ENCODE measurements around the gene DOCK6.
A peak's percentile ranks its signal among the peaks of the same experiment; 100 is the strongest.

Gene DOCK6, protein sequence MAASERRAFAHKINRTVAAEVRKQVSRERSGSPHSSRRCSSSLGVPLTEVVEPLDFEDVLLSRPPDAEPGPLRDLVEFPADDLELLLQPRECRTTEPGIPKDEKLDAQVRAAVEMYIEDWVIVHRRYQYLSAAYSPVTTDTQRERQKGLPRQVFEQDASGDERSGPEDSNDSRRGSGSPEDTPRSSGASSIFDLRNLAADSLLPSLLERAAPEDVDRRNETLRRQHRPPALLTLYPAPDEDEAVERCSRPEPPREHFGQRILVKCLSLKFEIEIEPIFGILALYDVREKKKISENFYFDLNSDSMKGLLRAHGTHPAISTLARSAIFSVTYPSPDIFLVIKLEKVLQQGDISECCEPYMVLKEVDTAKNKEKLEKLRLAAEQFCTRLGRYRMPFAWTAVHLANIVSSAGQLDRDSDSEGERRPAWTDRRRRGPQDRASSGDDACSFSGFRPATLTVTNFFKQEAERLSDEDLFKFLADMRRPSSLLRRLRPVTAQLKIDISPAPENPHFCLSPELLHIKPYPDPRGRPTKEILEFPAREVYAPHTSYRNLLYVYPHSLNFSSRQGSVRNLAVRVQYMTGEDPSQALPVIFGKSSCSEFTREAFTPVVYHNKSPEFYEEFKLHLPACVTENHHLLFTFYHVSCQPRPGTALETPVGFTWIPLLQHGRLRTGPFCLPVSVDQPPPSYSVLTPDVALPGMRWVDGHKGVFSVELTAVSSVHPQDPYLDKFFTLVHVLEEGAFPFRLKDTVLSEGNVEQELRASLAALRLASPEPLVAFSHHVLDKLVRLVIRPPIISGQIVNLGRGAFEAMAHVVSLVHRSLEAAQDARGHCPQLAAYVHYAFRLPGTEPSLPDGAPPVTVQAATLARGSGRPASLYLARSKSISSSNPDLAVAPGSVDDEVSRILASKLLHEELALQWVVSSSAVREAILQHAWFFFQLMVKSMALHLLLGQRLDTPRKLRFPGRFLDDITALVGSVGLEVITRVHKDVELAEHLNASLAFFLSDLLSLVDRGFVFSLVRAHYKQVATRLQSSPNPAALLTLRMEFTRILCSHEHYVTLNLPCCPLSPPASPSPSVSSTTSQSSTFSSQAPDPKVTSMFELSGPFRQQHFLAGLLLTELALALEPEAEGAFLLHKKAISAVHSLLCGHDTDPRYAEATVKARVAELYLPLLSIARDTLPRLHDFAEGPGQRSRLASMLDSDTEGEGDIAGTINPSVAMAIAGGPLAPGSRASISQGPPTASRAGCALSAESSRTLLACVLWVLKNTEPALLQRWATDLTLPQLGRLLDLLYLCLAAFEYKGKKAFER (N-terminal part only)

DNA sequence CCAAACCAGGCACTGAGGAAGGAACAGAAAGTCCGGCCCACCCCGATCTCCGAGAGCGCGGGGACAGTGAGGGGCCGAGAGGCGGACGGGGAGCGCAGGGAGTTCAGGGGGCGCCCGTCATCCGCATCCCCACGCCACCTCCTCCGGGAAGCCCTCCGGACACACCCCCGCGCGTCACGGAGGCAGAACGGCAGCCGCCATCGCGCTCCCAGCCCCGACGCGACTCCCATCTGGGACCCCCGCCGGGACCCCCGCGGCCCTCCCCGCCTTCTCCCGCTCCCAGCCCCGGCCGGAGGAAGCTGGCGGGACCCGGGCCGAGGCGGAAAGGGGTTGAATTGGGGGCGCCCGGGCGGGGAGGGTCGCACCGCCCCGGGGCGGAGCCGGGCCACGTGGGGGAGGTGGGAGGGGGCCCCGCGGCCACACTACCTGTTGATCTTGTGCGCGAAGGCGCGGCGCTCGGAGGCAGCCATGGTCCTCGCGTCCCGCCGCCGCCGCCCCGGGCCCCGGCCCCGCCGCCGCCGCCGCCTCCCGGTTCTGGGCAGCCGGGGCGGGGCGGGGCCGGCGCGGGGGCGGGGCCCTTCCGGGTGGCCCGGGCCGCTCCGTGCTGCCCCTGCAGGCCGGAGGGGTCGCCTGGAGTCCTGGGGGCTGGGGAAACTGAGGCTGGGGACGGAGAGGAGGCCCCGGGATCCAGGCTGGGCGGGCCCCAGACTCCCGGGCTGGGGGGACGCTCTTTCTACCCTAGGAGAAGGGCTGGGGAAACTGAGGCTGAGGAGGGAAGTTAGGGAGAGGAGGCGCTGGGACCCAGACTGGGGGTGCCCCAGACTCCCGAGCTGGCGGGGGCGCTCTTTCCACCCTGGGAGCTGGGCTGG is at the start of gene DOCK6:
Gene DOCK6, minus strand, starts transcription at position 554 of the 869 bp plus-strand sequence. Its CDS starts 84 bp downstream, at position 470.
- no peak for DNase-seq

DNA sequence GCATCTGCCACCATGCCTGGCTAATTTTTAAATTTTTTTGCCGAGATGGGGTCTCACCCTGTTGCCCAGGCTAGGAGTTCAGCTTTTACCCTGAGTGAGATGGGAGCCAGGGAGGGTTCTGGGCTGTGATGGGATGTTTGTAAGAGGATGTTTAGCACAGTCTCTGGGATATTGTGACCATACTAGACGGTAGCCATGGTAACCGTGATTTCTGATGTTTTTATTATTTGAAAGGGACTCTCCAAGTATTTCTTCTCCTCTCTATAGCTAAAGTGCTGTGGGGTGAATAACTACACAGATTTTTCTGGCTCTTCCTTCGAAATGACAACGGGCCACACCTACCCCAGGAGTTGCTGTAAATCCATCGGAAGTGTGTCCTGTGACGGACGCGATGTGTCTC is 44.0 kb upstream of the DOCK6 start:
- DNase-seq = no peak

DNA sequence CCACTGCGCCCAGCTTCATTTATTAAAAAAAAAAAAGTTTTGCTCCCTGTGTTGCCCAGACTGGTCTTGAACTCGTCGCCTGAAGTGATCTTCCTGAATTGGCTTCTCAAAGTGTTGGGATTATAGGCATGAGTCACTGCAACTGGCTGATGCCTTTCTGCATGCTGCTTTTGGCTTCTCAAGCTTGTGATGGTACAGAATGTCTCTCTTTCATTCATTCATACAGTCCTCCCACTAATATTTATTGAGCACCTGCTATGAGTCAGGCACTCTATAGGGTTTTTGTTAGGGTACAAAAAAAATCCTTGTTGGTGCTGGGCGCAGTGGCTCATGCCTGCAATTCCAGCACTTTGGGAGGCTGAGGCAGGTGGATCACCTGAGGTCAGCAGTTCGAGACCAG is 42.6 kb upstream of the DOCK6 start:
- no peak for DNase-seq

DNA sequence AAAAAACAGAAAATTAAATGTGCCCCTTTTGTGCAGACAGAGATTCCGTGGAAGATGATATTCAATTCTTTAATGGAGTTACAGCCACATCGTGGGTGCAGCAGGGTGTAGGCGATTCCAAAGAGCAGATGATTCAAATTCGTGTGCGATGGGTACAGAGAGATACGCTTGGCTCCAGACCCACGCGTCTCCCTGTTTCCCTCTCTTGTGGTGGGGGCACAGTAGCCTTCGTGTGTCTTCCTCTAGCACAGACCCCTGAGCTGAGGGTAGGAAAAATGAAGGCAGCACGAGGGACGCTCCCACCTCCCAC is 38.4 kb upstream of the DOCK6 start:
- no peak for DNase-seq

DNA sequence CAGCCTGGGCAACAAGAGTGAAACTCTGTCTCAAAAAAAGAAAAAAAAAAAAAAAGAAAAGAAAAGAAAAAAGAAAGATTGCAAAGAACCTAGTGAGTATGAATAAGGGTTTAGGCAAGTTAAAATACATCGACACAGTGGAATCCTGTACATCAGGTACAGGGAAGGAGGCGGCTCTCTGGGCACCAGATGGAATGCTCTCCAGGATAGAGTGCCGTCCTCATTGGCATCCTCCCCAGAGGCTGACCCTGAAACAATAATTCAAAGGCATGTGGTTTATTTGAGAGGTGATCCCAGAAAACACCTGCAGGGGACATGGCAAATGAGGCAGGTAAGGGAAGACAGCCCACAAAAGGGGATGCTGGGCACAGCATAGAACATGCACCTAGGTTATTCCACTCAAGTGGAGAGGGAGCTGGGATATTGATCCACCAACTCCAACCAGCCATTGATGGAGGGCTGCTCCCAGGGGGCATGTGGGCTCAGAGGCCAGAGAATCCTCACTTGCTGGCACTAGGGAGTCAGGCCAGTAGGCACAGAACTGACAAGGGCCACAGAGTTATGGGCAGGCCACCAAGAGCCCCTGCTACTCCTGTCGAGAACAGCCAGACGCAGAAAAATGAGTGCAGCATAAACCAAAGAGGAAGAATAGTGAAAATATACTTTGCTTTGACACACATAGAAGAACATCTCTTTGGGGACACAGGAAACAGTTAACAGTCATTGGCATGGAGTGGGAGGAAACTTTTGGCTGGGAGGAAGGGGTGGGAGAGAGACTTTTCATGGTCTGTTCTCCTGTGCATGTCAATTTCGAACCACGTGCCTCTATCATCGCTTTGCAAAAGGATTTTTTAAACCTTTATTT is 37.9 kb upstream of the DOCK6 start:
- no peak for DNase-seq

DNA sequence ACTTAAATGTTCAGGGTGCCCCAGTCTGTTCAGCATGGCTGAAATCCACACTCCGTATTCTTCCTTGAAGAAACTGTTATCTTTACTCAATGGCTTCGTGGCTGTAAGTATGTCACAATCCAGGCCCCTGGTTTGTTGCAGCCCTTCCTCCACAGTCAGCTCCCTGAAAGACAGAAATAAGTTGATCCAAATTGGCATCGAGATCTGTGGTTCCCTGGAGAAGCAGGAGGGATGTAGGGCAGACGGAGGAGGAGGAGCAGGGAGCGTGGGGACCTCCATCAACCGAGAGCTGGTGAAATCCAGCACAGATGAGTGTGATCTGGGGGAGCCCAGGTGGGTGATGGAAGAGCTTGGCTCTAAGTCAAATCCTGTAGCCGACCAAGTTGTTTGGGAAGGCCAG is 33.9 kb upstream of the DOCK6 start:
- no peak for DNase-seq

DNA sequence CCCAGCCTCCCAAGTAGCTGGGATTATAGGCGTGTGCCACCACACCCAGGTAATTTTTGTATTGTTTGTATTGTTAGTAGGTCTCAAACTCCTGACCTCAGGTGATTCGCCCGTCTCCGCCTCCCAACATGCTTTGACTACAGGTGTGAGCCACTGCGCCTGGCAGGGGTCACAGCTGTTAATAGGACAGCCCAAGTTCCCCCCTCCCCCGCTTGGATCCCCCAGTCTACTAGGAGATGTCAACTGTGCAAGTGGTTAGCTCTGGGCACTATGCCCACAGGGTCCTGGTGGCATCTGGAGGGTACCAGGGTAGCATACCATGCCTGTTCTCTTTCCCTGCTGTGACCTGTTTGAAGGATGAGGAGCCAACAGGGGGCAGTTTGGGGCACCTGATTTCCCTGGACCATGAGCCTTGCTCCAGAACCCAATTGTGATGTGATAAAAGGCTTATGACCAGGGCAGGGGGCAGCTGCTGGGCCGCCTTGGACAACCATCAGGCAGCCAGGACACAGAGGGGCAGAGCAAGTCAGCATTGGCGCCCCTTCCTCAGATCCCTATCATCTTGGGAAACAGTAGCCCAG is 33.4 kb upstream of the DOCK6 start, which contains the start of gene TSPAN16:
Gene TSPAN16, plus strand, starts transcription at position 496 of the 581 bp plus-strand sequence. CDS start 138 bp downstream, outside the sequence.
- DNase-seq = no peak

DNA sequence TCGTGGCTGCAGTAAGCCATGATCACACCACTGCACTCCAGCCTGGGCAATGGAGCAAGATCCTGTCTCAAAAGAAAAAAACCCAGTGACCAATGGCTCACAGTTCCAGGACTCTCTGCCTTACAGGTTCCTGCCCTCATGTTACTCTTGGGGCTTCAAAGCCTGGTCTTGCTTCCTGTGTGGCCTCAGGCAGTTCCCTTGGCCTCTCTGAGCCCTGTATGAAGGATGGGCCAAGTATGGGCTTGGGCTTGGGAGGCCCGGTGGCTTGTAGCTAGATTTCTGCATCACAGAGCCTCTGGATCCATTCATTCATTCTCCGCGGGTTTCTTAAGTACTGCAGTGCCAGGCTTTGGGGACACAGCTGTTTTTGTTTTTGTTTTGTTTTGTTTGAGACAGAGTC is 32.9 kb upstream of the DOCK6 start:
- no peak for DNase-seq

DNA sequence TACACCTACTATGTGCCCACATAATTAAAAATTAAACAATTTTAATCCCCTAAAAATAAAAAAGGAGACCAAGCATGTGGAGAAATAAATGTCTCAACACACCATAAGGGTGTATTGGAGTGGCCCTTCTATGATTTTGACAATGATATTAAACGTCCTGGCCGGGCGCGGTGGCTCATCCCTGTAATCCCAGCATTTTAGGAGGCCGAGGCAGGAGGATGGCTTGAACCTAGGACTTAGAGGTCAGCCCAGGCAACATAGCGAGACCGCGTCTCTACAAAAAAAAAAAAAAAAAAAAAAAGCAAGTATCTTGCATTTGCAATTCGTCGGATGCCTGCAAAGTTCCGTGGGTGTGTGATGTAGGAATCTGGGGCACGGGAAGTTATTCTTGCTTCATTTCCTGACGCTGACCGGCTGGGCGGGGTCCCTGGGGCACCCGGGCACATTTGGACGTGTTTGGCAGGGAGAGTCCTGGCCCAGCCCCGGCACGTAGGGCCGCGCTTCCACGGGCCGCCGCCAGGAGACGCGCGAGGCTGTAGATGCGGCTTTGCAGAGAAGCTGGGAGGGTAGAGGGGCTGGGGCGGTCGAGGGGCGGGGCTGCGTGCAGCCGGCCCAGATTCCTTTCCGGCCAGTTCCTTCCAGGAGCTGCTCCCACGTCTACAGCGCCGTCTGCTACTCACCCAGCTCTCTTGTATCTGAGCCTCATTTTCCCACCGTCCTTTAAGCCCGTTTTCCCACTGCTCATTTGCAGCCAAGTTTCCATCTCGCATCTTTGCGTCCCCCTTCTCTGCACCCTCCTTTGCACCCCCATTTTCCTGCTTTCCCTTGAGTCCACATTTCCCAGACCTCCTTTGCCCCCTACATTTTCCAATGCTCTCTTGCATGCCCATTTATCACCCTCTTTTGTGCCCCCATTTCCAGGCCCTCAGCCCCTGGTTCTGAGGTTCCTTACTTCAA is 31.4 kb upstream of the DOCK6 start:
- peak; percentile 45 to 55 for DNase-seq

DNA sequence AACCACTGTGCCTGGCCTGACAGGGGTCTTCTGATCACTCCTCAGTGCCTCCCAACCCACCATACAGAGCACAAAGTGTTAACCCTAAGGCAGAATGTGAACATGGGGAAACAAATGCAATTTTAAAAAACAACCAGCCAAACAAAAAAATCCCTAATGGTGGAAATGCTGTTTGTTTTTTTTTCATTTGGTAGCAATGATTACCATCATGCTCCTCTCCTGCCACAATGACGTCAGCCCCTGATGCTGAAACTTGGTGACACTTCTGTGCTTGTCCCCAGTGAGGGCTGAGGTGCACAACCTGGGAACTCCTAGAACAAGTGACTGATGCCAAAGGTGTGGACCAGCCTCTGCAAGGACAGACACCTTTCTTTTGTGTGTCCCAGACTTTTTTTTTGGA is 29.7 kb upstream of the DOCK6 start:
- no peak for DNase-seq

DNA sequence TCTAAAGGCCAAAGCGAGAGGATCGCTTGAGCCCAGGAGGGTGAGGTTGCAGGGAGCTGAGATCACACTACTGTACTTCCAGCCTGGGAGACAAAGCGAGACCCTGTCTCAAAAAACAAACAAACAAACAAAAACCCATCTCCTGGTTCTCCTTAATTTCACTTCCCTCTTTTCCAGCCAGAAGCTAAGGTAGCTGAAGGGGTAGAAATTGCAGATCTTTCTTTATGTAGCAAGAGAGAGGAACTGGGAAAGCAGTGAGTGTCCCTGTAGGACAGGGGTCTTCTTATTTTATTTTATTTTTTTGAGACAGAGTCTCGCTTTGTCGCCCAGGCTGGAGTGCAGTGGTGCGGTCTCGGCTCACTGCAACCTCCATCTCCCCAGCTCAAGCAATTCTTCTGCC is 29.1 kb upstream of the DOCK6 start:
- no peak for DNase-seq

DNA sequence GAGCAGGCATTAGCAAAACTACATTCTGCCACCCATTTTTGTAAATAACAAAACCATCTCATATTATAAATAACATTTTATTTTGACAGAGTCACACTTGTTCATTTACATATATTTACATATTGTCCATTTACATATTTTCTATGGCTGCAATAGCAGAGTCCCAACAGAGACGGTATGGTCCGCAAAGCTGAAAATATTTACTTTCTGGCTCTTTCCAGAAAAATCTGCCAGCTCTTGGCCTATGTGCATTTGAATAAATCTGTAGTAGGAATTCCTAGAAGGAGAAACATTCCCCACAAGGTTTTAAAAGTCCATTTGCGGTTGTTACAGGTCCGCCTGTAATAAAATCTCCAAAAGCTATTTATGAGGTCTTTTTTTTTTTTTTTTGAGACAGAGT is 27.9 kb upstream of the DOCK6 start:
- DNase-seq = no peak

DNA sequence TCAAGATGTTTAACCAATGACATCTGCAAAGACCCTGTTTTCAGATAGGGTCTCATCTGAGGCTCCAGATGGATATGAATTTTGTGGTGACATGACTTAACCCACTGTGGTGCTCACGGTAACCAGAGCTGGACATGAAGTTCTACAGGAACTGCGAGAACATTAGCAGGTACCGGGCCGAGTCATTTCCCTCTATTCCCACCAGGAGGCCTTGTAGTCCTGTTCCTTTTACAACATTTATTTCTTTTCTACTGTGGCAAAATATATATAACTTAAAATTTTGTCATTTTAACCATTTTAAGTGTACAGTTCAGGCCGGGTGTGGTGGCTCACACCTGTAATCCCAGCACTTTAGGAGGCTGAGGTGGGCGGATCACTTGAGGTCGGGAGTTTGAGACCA is 26.0 kb upstream of the DOCK6 start:
- DNase-seq = no peak

DNA sequence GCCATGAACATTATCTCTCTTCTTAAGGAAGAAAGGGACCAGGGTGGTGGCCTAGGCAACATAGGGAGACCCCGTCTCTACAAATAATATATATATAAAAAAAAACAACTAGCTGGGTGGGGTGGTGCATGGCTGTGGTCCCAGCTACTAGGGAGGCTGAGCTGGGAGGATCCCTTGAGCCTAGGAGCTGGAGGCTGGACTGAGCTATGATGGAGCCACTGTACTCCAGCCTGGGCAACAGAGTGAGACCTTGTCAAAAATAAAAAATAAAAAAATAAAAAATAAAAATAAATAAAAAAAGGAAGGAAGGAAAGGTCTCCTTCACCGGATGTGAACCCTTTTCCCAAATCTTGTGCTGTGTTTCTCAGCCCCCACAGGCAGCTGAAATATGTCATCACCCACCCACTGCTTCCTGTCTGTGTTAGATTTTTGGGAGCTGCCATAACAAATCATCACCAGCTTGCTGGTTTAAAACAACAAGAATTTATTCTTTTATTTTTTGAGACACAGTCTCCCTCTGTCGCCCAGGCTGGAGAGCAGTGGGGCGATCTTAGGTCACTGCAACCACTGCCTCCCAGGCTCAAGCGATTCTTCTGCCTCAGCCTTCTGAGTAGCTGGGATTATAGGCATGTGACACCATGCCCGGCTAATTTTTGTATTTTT is 24.1 kb upstream of the DOCK6 start:
- no peak for DNase-seq

DNA sequence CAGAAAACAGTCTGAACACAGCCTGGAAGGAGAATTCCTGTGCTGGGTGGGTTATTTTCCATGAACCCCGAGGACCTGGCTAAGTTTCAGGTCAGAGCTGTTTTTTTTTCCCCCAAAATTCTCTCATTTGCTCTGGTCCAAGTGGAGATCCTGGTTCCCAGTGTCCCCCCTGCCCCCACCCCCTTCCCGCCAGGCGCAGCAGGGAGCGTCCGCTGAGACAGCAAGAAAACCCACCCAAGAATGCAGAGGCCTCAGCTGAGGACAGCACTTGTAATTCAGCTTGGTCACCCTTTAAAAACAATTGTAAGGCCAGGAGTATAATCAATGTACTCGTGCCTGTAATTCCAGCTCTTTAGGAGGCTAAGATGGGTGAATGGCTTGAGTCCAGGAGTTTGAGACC is 22.2 kb upstream of the DOCK6 start:
- DNase-seq = no peak

DNA sequence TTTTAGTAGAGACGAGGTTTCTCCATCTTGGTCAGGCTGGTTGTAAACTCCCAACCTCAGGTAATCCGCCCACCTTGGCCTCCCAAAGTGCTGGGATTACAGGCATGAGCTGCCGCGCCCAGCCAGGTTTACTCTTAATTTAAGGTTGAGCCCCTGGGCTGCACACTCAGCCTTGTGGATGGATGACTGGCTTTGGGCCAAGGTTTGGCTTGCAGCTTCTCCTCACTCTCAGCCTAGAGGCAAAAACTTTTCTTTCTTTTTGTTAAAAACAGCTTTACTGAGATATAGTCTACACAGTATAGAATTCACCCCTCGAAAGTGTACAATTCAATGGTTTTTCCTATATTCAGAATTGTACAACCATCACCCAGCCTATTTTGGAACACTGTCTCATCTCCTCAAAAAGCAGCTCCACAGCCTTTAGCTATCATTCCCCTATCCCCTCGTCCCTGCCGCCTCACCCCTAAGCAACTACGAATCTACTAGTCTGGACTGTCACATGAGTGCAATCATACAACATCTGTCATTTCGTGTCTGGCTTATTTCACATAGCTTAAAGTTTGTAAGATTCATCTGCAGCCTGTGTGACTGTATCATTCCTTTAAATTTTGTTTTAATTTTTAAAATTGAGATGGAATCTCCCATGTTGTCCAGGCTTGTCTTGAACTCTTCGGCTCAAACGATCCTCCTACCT is 19.2 kb upstream of the DOCK6 start:
- DNase-seq = no peak

DNA sequence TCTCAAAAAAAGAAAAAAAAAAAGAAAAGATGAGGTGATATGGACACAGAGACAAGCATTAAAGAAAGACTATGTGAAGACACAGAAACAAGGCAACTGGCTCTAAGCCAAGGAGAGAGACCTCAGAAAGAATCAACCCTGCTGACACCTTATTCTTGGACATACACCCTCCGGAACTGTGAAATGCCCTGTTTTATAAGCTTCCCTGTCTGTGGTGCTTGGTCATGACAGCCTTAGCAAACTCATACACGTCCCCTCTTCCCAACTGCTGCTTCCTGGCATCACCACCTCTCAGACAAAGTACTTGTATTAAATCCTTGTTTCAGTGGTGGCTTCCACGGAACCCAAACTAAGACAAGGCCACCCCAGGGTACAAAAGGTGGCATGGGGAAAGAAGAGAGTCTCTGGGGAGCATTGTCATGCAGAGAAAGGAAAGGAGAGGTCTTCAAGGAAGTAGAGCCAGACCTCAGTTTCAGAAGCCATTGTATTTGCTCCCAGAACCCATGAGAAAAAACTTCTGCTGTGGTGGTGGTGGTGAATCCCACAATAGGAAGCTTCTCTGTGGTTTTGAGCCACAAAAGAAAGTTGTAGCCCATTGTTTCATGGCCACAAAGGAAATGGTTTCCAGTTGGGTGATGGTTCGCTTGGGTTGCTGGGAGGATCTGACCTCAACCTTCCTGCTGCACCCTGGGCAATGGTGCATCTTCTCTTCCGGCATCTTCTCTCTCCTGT is 17.3 kb upstream of the DOCK6 start:
- DNase-seq = no peak

DNA sequence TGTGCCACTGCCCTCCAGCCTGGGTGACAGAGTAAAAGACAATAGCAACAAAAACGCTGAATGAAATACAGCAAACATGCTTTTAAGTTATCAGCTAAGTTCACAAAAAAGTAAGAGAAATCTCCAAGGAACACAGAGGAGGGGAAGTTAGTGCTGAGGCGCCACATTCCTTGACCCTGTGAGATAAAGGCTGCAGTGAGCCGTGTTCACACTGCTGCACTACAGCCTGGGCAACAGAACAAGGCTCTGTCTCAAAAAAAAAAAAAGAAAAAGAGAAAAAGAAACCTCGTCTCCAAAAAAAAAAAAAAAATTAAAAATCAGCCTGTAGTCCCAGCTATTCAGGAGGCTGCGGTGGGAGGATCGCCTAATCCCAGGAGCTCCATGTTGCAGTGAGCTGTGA is 16.3 kb upstream of the DOCK6 start:
- no peak for DNase-seq

All from NCI-H187 (cell line).